H1 (cell line): Measurements from ENCODE around the gene FHAD1. TPM values are rescaled to one million over a fixed set of nuclear protein-coding genes. Genes with fewer than 3 reads are reported as not detected.

Experiments used
- FOSL1 ChIP-seq: IDR thresholded peaks from 2 replicates; pipeline ENCODE4 v1.6.1; 2011; ENCODE audit warnings: mild to moderate bottlenecking, low read depth, low read length, moderate library complexity; ENCODE audit not compliant: insufficient read depth
- polyA plus RNA-seq, 7 experiments: library from polyadenylated mRNA; depleted of rRNA in 3 of 7; stranded (reverse) in 5 of 7; unstranded in 2 of 7; fragments of >200 nt in 5 of 7; fragments of 200-250 nt in 2 of 7; gene quantifications; 1 replicate in 5 of 7; 2 replicates in 1 of 7; 4 replicates in 1 of 7; pipeline versions ENCODE4 v1.2.1 to v1.2.3, GENCODE V29; 2011 to 2013; ENCODE audit warnings: missing spikeins in 2 of 7, mixed read lengths in 2 of 7
- total RNA-seq: library from RNA; stranded (reverse); fragmentation: NEBNext Ultra II Directional; extraction: Animal tissue kit (Norgen Biotek cat#: 25700); gene quantifications from 2 replicates; pipeline ENCODE4 v1.2.1, GENCODE V29; 2021

Gene FHAD1
- total and polyA plus RNA-seq, 2 of the 8 experiments (the other 6 are each of a cell fraction or from before 2014, with no cell fraction given), result 0.39 to 0.69 TPM

DNA sequence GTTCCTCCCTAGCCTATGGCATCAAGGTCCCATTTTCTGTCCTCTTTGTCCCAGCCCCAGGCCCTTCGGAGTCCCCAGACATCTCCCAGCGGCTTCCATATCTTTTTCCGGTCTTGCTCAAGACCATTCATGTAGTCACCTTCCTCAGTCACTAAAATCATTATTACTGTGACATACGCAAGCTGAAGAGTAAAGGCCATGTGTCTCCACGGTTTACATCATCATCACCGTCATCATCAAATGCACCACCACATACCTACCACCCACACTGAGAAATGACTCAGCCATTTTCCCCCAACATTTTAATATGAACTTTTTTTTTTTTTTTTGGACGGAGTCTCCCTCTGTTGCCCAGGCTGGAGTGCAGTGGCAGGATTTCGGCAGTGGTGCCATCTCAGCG is 43.4 kb downstream of the FHAD1 start (continued):
- no peak for TF ChIP-seq FOSL1
